Measurements from ENCODE around the gene FAM236A.
"Not testable (repeated sequence)": the region's sequence is repeated elsewhere in the genome, so short reads cannot be mapped to it uniquely, and the experiment has no call there.

DNA sequence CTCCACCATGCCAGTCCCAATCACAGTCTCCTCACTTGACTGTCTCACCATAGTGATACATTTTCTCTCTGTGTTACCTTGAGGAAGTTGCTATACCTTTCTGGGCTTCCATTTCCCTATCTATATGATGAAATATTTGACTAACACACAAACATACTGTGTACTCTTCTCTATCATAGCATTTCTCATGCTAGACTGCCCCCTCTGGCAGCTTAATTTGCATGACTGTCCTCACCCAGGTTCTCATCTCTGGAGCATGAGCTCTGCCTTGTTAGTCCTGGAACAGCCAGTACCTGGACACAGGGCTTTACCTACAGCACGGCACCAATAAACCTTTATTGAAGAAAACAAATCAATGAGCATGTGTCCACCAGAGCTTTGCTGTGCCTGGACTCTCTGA lies 5.7 kb upstream of the FAM236A start:
- not testable (repeated sequence) for TF ChIP-seq EZH2phosphoT487 (IDR thresholded peaks at IDR 0.05)
- TF ChIP-seq, protein P1, sequence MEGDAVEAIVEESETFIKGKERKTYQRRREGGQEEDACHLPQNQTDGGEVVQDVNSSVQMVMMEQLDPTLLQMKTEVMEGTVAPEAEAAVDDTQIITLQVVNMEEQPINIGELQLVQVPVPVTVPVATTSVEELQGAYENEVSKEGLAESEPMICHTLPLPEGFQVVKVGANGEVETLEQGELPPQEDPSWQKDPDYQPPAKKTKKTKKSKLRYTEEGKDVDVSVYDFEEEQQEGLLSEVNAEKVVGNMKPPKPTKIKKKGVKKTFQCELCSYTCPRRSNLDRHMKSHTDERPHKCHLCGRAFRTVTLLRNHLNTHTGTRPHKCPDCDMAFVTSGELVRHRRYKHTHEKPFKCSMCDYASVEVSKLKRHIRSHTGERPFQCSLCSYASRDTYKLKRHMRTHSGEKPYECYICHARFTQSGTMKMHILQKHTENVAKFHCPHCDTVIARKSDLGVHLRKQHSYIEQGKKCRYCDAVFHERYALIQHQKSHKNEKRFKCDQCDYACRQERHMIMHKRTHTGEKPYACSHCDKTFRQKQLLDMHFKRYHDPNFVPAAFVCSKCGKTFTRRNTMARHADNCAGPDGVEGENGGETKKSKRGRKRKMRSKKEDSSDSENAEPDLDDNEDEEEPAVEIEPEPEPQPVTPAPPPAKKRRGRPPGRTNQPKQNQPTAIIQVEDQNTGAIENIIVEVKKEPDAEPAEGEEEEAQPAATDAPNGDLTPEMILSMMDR (IDR thresholded peaks at IDR 0.05) = not testable (repeated sequence)

Data from neural progenitor cell (in vitro differentiated cells).